Stomach (tissue), 4 donors: ENCODE results near the gene MOB4.

Experiments
- EP300 ChIP-seq: sonication (generic); formaldehyde crosslinking; IDR thresholded peaks from one replicate; pipeline ENCODE4 v1.6.1; 2017; ENCODE audit warnings: antibody characterized with exemption
- POLR2AphosphoS5 ChIP-seq, 3 donors: sonication (generic); formaldehyde crosslinking; IDR thresholded peaks; one replicate each; pipeline ENCODE4 v1.6.1; 2016; ENCODE audit warnings: antibody characterized with exemption in 3 of 3

- no peak for TF ChIP-seq EP300
- TF ChIP-seq POLR2AphosphoS5 (IDR thresholded peaks at IDR 0.05) = no peak
Observed at GRCh38 chr2:197599285-197599965, 83.6 kb downstream of the MOB4 start.
